ENCODE results near the gene BACE1. TPM values are rescaled to one million over a fixed set of nuclear protein-coding genes. Genes with fewer than 3 reads are reported as not detected.

The BACE1 gene
- total RNA-seq, 1 experiment from 2014 or later = 8.5 TPM

GRCh38 chr11:117318738-117319137, 2.7 kb upstream of the BACE1 start (continued):
- TF ChIP-seq ZNF532 (CRISPR knock-in tag; IDR thresholded peaks at IDR 0.05; ENCODE audit: borderline replicate concordance) (no peak), ATF2 (CRISPR knock-in tag; IDR thresholded peaks at IDR 0.05; ENCODE audit: borderline replicate concordance, low read depth) (no peak), ERG (CRISPR knock-in tag; IDR thresholded peaks at IDR 0.05) (no peak), JUN (CRISPR knock-in tag; IDR thresholded peaks at IDR 0.05) (no peak), FOXJ3 (CRISPR knock-in tag; IDR thresholded peaks at IDR 0.05; ENCODE audit: borderline replicate concordance) (no peak), ATF1 (CRISPR knock-in tag; IDR thresholded peaks at IDR 0.05) (no peak), ATF6 (CRISPR knock-in tag; IDR thresholded peaks at IDR 0.05) (no peak), ZNF425 (CRISPR knock-in tag; conservative IDR thresholded peaks at IDR 0.05) (no peak), ZBTB21 (CRISPR knock-in tag; IDR thresholded peaks at IDR 0.05; ENCODE audit: borderline replicate concordance) (no peak)

- CTCF ChIA-PET = interaction anchor here (0.6 to 2.3 kb wide), 9 partner anchors 9 to 135 kb away, joined by 3 to 14 read pairs (median 4); partner anchors contain the start of genes CEP164, PCSK7 and TAGLN
- Mint-ChIP-seq H3K27ac (no peak overlapping the region), H3K36me3 (no peaks in the 10 kb centered on the region), H3K4me1 (peaks cover 17% of the 10 kb centered on the region), H3K9me3 (no peaks in the 10 kb centered on the region), H3K4me3 (peak overlapping the region; percentile 71), H3K27me3 (ENCODE audit: low read depth) (peaks cover 2% of the 10 kb centered on the region)
- POLR2A ChIA-PET = interaction anchor here (1.2 kb wide), 1 partner anchor 12 kb away, joined by 3 read pairs; the partner anchor contains the start of gene CEP164
- ATAC-seq (peak; percentile 44), DNase-seq (ENCODE audit: low spot score) (no peak)
- TF ChIP-seq FOXP4 (CRISPR knock-in tag; IDR thresholded peaks at IDR 0.05) (no peak), USF1 (CRISPR knock-in tag; IDR thresholded peaks at IDR 0.05) (peak; percentile 64), JAZF1 (CRISPR knock-in tag; IDR thresholded peaks at IDR 0.05) (no peak), ZNF423 (CRISPR knock-in tag; IDR thresholded peaks at IDR 0.05) (peak; percentile 55), USF2 (CRISPR knock-in tag; IDR thresholded peaks at IDR 0.05) (peak; percentile 74)
These were observed 515 bp downstream of the BACE1 start for GRCh38 chr11:117315285-117316196.

All from WTC11 (cell line).